ENCODE data around the gene PEX7.

The PEX7 gene

GRCh38 chr6:136816656-136817055, 5.7 kb upstream of the PEX7 start:
- TF ChIP-seq, protein P1, sequence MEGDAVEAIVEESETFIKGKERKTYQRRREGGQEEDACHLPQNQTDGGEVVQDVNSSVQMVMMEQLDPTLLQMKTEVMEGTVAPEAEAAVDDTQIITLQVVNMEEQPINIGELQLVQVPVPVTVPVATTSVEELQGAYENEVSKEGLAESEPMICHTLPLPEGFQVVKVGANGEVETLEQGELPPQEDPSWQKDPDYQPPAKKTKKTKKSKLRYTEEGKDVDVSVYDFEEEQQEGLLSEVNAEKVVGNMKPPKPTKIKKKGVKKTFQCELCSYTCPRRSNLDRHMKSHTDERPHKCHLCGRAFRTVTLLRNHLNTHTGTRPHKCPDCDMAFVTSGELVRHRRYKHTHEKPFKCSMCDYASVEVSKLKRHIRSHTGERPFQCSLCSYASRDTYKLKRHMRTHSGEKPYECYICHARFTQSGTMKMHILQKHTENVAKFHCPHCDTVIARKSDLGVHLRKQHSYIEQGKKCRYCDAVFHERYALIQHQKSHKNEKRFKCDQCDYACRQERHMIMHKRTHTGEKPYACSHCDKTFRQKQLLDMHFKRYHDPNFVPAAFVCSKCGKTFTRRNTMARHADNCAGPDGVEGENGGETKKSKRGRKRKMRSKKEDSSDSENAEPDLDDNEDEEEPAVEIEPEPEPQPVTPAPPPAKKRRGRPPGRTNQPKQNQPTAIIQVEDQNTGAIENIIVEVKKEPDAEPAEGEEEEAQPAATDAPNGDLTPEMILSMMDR (IDR thresholded peaks at IDR 0.05; ENCODE audit: low read length, missing control alignments) = no peak
- H3K4me3 ChIP-seq (replicated peaks; ENCODE audit: low read depth, low read length) = no peak overlapping the region
- DNase-seq (ENCODE audit: low read depth) = no peak

- no peak for DNase-seq (ENCODE audit: low read depth)
- TF ChIP-seq, protein P1 (IDR thresholded peaks at IDR 0.05; ENCODE audit: low read length, missing control alignments) = no peak
- H3K4me3 ChIP-seq (replicated peaks; ENCODE audit: low read depth, low read length) = no peak overlapping the region
These were observed 1.8 kb upstream of the PEX7 start for GRCh38 chr6:136820561-136820960.

DNA sequence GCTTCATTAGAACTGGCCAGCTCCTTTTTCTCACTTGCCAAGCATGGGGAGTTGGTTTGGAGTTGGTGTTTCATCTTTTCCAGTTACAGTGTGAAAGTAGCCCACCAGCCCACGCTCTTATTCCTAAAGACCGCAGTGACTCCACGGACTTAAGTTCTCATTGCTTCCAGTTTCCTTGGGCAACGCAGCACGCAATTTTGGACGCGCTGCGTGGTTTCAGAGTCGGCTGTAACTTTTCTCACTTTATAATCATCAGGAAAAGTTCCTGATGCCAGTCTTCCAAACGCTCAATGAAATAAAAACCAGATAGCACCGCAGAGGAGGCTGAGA, 381 bp upstream of the PEX7 start:
- TF ChIP-seq, protein P1 (IDR thresholded peaks at IDR 0.05; ENCODE audit: low read length, missing control alignments) = no peak
- H3K4me3 ChIP-seq (replicated peaks; ENCODE audit: low read depth, low read length) = peak overlapping the region; percentile 69
- DNase-seq (ENCODE audit: low read depth) = no peak

DNA sequence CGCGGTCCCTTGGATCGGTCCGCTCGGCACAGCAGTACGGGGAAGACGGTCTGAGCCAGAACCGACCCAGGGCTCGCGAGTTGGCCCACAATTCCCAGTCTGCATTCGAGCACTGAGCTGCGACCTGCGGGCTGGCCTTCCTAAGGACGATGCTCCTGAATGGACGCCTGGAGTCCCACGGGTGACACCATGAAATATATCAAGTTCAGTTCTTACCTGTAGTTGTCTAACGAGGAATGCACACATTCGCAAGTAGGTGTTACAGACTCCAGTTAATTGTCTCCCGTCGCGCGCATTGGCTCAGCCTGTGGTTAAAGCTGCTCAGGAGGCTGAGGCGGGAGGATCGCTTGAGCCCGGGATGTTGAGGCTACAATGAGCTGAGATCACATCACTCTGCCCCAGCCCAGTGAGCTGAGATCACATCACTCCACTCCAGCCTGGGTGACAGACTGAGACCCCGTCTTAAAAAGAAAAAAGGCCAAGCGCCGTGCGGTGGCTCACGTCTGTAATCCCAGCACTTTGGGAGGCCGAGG, 802 bp downstream of the PEX7 start:
- no peak for DNase-seq (ENCODE audit: low read depth)
- peak overlapping the region; percentile 69 for H3K4me3 ChIP-seq (replicated peaks; ENCODE audit: low read depth, low read length)
- TF ChIP-seq, protein P1 (IDR thresholded peaks at IDR 0.05; ENCODE audit: low read length, missing control alignments) = no peak

- no peak overlapping the region for H3K4me3 ChIP-seq (replicated peaks; ENCODE audit: low read depth, low read length)
- no peak for DNase-seq (ENCODE audit: low read depth)
- TF ChIP-seq, protein P1 (IDR thresholded peaks at IDR 0.05; ENCODE audit: low read length, missing control alignments) = no peak
These were observed 3.8 kb downstream of the PEX7 start for GRCh38 chr6:136826216-136826615.

GRCh38 chr6:136831873-136832562, 9.6 kb downstream of the PEX7 start:
- H3K4me3 ChIP-seq (replicated peaks; ENCODE audit: low read depth, low read length) = no peak overlapping the region
- no peak for DNase-seq (ENCODE audit: low read depth)
- TF ChIP-seq, protein P1 (IDR thresholded peaks at IDR 0.05; ENCODE audit: low read length, missing control alignments) = no peak

Data from fibroblast of pulmonary artery (primary cell).